Smooth muscle cell (in vitro differentiated cells): ENCODE measurements around the gene KYAT1. TPM values are rescaled to one million over a fixed set of nuclear protein-coding genes. Genes with fewer than 3 reads are reported as not detected.
"Not testable (repeated sequence)": the region's sequence is repeated elsewhere in the genome, so short reads cannot be mapped to it uniquely, and the experiment has no call there.

Experiments
- DNase-seq: peaks from one replicate; lab custom pipeline; 2025; ENCODE audit not compliant: unreplicated experiment; lab: John Stamatoyannopoulos, UW
- H2AFZ ChIP-seq: fragments of 200-600 bp; sonication (generic); 2 replicates; pipeline ENCODE4 v1.6.0; 2016; ENCODE audit warnings: antibody characterized with exemption, low read depth, mild to moderate bottlenecking
- H3F3A ChIP-seq: fragments of 200-600 bp; sonication (generic); 2 replicates; pipeline ENCODE4 v1.6.0; 2017; ENCODE audit warnings: antibody characterized with exemption, low read depth
- H3K27ac ChIP-seq: fragments of 200-600 bp; sonication (generic); 2 replicates; pipeline ENCODE4 v1.5.1; 2016; ENCODE audit warnings: low read depth, mild to moderate bottlenecking
- H3K27me3 ChIP-seq: fragments of 200-600 bp; sonication (generic); 2 replicates; pipeline ENCODE4 v1.6.1; 2016; ENCODE audit warnings: low read depth, mild to moderate bottlenecking
- H3K36me3 ChIP-seq: fragments of 200-600 bp; sonication (generic); 2 replicates; pipeline ENCODE4 v1.5.1; 2016; ENCODE audit warnings: low read depth
- H3K4me1 ChIP-seq: fragments of 200-600 bp; sonication (generic); 2 replicates; pipeline ENCODE4 v1.5.1; 2016; ENCODE audit warnings: low read depth
- H3K4me2 ChIP-seq: fragments of 200-600 bp; sonication (generic); 2 replicates; pipeline ENCODE4 v1.6.0; 2016; ENCODE audit warnings: mild to moderate bottlenecking
- H3K4me3 ChIP-seq: fragments of 200-600 bp; sonication (generic); 2 replicates; pipeline ENCODE4 v1.5.1; 2016; ENCODE audit warnings: mild to moderate bottlenecking
- H3K79me2 ChIP-seq: fragments of 200-600 bp; sonication (generic); 2 replicates; pipeline ENCODE4 v1.6.0; 2016; ENCODE audit warnings: low read depth, mild to moderate bottlenecking
- H3K9ac ChIP-seq: fragments of 200-600 bp; sonication (generic); 2 replicates; pipeline ENCODE4 v1.6.0; 2016; ENCODE audit warnings: low read depth
- H3K9me3 ChIP-seq: fragments of 200-600 bp; sonication (generic); replicated peaks from 2 replicates; pipeline ENCODE4 v1.5.1; 2016; ENCODE audit warnings: low read depth
- H4K20me1 ChIP-seq: fragments of 200-600 bp; sonication (generic); 2 replicates; pipeline ENCODE4 v1.6.0; 2016; ENCODE audit warnings: low read depth
- WGBS: methylation state at CpG from one replicate; pipeline ENCODE4 v1.1.7; 2016; ENCODE audit warnings: low lambda C conversion rate; 5-methylcytosine and 5-hydroxymethylcytosine counted together
- polyA plus RNA-seq: library from polyadenylated mRNA; unstranded; fragments of >200 nt; fragmentation: Nextera tagmentation; extraction: Ambion mirVana; gene quantifications from 2 replicates; pipeline ENCODE4 v1.2.1, GENCODE V29; 2016
- total RNA-seq: library from RNA; depleted of rRNA; stranded (reverse); fragments of >200 nt; gene quantifications from 2 replicates; pipeline ENCODE4 v1.2.3, GENCODE V29; 2014
- TF ChIP-seq, protein P1 (sequence below): fragments of 200-600 bp; sonication (generic); IDR thresholded peaks from 2 replicates; pipeline ENCODE4 v1.5.1; 2017; ENCODE audit warnings: borderline replicate concordance, mild to moderate bottlenecking, antibody characterized with exemption; ENCODE audit not compliant: insufficient read depth, poor library complexity, severe bottlenecking

KYAT1 gene
- total and polyA plus RNA-seq, 2 experiments from 2014 or later = 3.1 to 7.7 TPM

GRCh38 chr9:128860937-128861336 is 20.8 kb downstream of the KYAT1 start:
- peaks cover 4% of the 10 kb centered on the region for H4K20me1 ChIP-seq
- H3K4me2 ChIP-seq = no peak overlapping the region
- peaks cover 7% of the 10 kb centered on the region for H3K4me1 ChIP-seq
- no peak for DNase-seq
- no peaks in the 10 kb centered on the region for H3K36me3 ChIP-seq
- H3K79me2 ChIP-seq = no peaks in the 10 kb centered on the region
- H3K9ac ChIP-seq = no peak overlapping the region
- H3K27me3 ChIP-seq = no peaks in the 10 kb centered on the region
- H3K4me3 ChIP-seq = no peak overlapping the region
- TF ChIP-seq, protein P1, sequence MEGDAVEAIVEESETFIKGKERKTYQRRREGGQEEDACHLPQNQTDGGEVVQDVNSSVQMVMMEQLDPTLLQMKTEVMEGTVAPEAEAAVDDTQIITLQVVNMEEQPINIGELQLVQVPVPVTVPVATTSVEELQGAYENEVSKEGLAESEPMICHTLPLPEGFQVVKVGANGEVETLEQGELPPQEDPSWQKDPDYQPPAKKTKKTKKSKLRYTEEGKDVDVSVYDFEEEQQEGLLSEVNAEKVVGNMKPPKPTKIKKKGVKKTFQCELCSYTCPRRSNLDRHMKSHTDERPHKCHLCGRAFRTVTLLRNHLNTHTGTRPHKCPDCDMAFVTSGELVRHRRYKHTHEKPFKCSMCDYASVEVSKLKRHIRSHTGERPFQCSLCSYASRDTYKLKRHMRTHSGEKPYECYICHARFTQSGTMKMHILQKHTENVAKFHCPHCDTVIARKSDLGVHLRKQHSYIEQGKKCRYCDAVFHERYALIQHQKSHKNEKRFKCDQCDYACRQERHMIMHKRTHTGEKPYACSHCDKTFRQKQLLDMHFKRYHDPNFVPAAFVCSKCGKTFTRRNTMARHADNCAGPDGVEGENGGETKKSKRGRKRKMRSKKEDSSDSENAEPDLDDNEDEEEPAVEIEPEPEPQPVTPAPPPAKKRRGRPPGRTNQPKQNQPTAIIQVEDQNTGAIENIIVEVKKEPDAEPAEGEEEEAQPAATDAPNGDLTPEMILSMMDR = no peak
- no peak overlapping the region for H2AFZ ChIP-seq
- H3F3A ChIP-seq = no peaks in the 10 kb centered on the region
- no peak overlapping the region for H3K27ac ChIP-seq
- no peaks in the 10 kb centered on the region for H3K9me3 ChIP-seq
- WGBS = 83% methylated on average over 5 of the region's 5 CpGs

DNA sequence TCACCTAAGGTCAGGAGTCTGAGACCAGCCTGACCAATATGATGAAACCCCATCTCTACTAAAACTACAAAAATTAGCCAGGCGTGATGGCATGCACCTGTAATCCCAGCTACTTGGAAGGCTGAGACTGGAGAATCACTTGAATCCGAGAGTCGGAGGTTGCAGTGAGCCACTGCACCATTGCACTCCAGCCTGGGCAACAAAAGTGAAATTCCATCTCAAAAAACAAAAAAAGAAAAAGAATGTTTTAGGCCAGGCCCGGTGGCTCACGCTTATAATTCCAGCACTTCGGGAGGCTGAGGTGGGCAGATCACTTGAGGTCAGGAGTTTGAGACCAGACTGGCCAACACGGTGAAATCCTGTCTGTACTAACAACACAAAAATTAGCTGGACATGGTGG is 23.3 kb downstream of the KYAT1 start:
- H3F3A ChIP-seq, H3K79me2 ChIP-seq, H3K4me1 ChIP-seq, H3K4me2 ChIP-seq, H3K9ac ChIP-seq, H3K27ac ChIP-seq, H3K9me3 ChIP-seq, H2AFZ ChIP-seq, DNase-seq, H3K36me3 ChIP-seq, H3K27me3 ChIP-seq, H3K4me3 ChIP-seq, H4K20me1 ChIP-seq: not testable (repeated sequence)
- WGBS = 91% methylated on average over 7 of the region's 7 CpGs

GRCh38 chr9:128854454-128854853 is 27.3 kb downstream of the KYAT1 start:
- not testable (repeated sequence) for H3K36me3 ChIP-seq, H2AFZ ChIP-seq, H3K27ac ChIP-seq, H3K9ac ChIP-seq, H3K4me1 ChIP-seq, H3K9me3 ChIP-seq, H3K4me3 ChIP-seq, H3K79me2 ChIP-seq, DNase-seq, H3K27me3 ChIP-seq, H3F3A ChIP-seq, H4K20me1 ChIP-seq, H3K4me2 ChIP-seq
- WGBS = 93% methylated on average over 6 of the region's 6 CpGs

- H3K9me3 ChIP-seq, H3K9ac ChIP-seq, H3K27me3 ChIP-seq, DNase-seq, H3K27ac ChIP-seq, H3K4me3 ChIP-seq, H3F3A ChIP-seq, H3K79me2 ChIP-seq, H3K4me2 ChIP-seq, H2AFZ ChIP-seq, H3K4me1 ChIP-seq, H4K20me1 ChIP-seq, H3K36me3 ChIP-seq: not testable (repeated sequence)
- WGBS = 94% methylated on average over 2 of the region's 2 CpGs
These were observed 29.1 kb downstream of the KYAT1 start for GRCh38 chr9:128852646-128853045.

- not testable (repeated sequence) for H3K4me3 ChIP-seq, H3K79me2 ChIP-seq, DNase-seq, H2AFZ ChIP-seq, H3K27ac ChIP-seq, H3K36me3 ChIP-seq, H3F3A ChIP-seq, H3K27me3 ChIP-seq, H3K9me3 ChIP-seq, H3K4me1 ChIP-seq, H3K4me2 ChIP-seq, H4K20me1 ChIP-seq, H3K9ac ChIP-seq
- 79% methylated on average over 10 of the region's 10 CpGs for WGBS
- TF ChIP-seq, protein P1 = peak; percentile 46
These were observed 29.8 kb downstream of the KYAT1 start for GRCh38 chr9:128851779-128852600.

GRCh38 chr9:128851024-128851423 is 30.7 kb downstream of the KYAT1 start:
- not testable (repeated sequence) for H2AFZ ChIP-seq, H3F3A ChIP-seq, H3K9me3 ChIP-seq, H3K36me3 ChIP-seq, H4K20me1 ChIP-seq, DNase-seq, H3K79me2 ChIP-seq, H3K4me2 ChIP-seq, H3K4me1 ChIP-seq, H3K9ac ChIP-seq, H3K4me3 ChIP-seq, H3K27ac ChIP-seq, H3K27me3 ChIP-seq
- 93% methylated on average over 10 of the region's 10 CpGs for WGBS
